HCT116 (cell line): ENCODE measurements around the gene HSD17B12. TPM values are rescaled to one million over a fixed set of nuclear protein-coding genes. Genes with fewer than 3 reads are reported as not detected.

Experiments
- ATAC-seq: fragments of 200-7000 bp; cut with Tn5 transposase; 2 replicates; pipeline ENCODE4 v1.9.1; 2020; ENCODE audit warnings: mild to moderate bottlenecking, moderate library complexity
- BruUV-seq: library from RNA; stranded (reverse); fragments of 400-500 nt; replicated peaks from 2 replicates; lab custom pipeline; 2021; lab: Mats Ljungman, UMichigan
- CTCF ChIA-PET: fragments of 300-600 bp; sonication (Branson Sonifier 250); formaldehyde crosslinking; loops from one replicate; lab custom pipeline; 2021; ENCODE audit warnings: antibody characterized with exemption; lab: Charles Lee
- POLR2A ChIA-PET: fragments of 300-600, 350-600 bp; sonication (Branson Sonifier 250); formaldehyde crosslinking; loops from one replicate; lab custom pipeline; 2021; ENCODE audit warnings: antibody characterized with exemption; lab: Charles Lee
- RAD21 ChIA-PET, 2 experiments: fragments of 300-600 bp; sonication (Branson Sonifier 250); formaldehyde crosslinking; loops; one replicate each; lab custom pipeline; 2023; ENCODE audit warnings: low total read pairs in 2 of 2; ENCODE audit not compliant: uncharacterized antibody in 2 of 2, unreplicated experiment in 2 of 2, low non-redundant PET in 1 of 2; lab: Charles Lee
- DNase-seq: peaks from one replicate; pipeline ENCODE4 v3.0.0-alpha.2; 2010; ENCODE audit warnings: low read depth, low spot score
- H2AFZ ChIP-seq: fragments of 200-600 bp; shearing (Covaris generic), sonication (generic); 2 replicates; pipeline ENCODE4 v1.6.1; 2017; ENCODE audit warnings: low read depth, mixed run types, mixed read lengths, antibody characterized with exemption, low read length; ENCODE audit not compliant: poor library complexity, severe bottlenecking
- H3K27ac ChIP-seq: 2 replicates; pipeline ENCODE4 v1.5.1; 2012; ENCODE audit warnings: low read depth, low read length
- H3K27me3 ChIP-seq: fragments of 200-600 bp; sonication (generic); 2 replicates; pipeline ENCODE4 v1.6.1; 2016; ENCODE audit warnings: mixed run types, low read length, mixed read lengths; ENCODE audit not compliant: insufficient read depth
- H3K36me3 ChIP-seq, 2 experiments: fragments of 200-500 bp in 1 of 2; fragments of 200-600 bp in 1 of 2; sonication (Bioruptor generic) in 1 of 2; sonication (generic) in 1 of 2; 2 replicates each; pipeline versions ENCODE4 v1.5.1 to v1.6.1; 2014 to 2016; ENCODE audit warnings: low read length in 2 of 2, inconsistent platforms in 1 of 2, mixed read lengths in 1 of 2, mixed run types in 1 of 2; ENCODE audit not compliant: insufficient read depth in 2 of 2, control insufficient read depth in 1 of 2
- H3K4me1 ChIP-seq, 2 experiments: fragments of 200-600 bp in 1 of 2; sonication (generic) in 1 of 2; 2 replicates each; pipeline versions ENCODE4 v1.5.1 to v1.6.1; 2012 to 2017; ENCODE audit warnings: low read length in 2 of 2, inconsistent platforms in 1 of 2, mild to moderate bottlenecking in 1 of 2, mixed read lengths in 1 of 2, mixed run types in 1 of 2, moderate library complexity in 1 of 2; ENCODE audit not compliant: insufficient read depth in 2 of 2, control insufficient read depth in 1 of 2
- H3K4me2 ChIP-seq: fragments of 200-600 bp; sonication (generic); 2 replicates; pipeline ENCODE4 v1.6.1; 2017; ENCODE audit warnings: mixed run types, low read length, mixed read lengths
- H3K4me3 ChIP-seq, 2 experiments: fragments of 200-600 bp in 1 of 2; sonication (generic) in 1 of 2; replicated peaks in 1 of 2; 2 replicates each; pipeline ENCODE4 v1.5.1; 2011 to 2016; ENCODE audit warnings: low read length in 2 of 2, control low read depth in 1 of 2, low read depth in 1 of 2, mild to moderate bottlenecking in 1 of 2, mixed read lengths in 1 of 2, mixed run types in 1 of 2
- H3K79me2 ChIP-seq: fragments of 200-600 bp; sonication (generic); 2 replicates; pipeline ENCODE4 v1.6.1; 2017; ENCODE audit warnings: mild to moderate bottlenecking, mixed run types, low read length, moderate library complexity, mixed read lengths; ENCODE audit not compliant: insufficient read depth
- H3K9ac ChIP-seq: fragments of 200-600 bp; sonication (generic); 2 replicates; pipeline ENCODE4 v1.6.1; 2016; ENCODE audit warnings: low read length, mixed read lengths
- H3K9me2 ChIP-seq: fragments of 200-600 bp; sonication (generic), shearing (Covaris generic); 2 replicates; pipeline ENCODE4 v1.6.1; 2017; ENCODE audit warnings: mixed run types, mild to moderate bottlenecking, moderate library complexity; ENCODE audit not compliant: insufficient read depth
- H3K9me3 ChIP-seq, 2 experiments: fragments of 200-500 bp in 1 of 2; fragments of 200-600 bp in 1 of 2; sonication (Bioruptor generic) in 1 of 2; sonication (generic) in 1 of 2; 2 replicates each; pipeline ENCODE4 v1.6.1; 2014 to 2017; ENCODE audit warnings: low read length in 2 of 2, mixed read lengths in 2 of 2, inconsistent platforms in 1 of 2, low read depth in 1 of 2, mild to moderate bottlenecking in 1 of 2, mixed run types in 1 of 2, moderate library complexity in 1 of 2; ENCODE audit not compliant: control insufficient read depth in 1 of 2, insufficient read depth in 1 of 2
- H4K20me1 ChIP-seq: fragments of 200-600 bp; sonication (generic), shearing (Covaris generic); 2 replicates; pipeline ENCODE4 v1.6.1; 2017; ENCODE audit warnings: mixed run types, mild to moderate bottlenecking, moderate library complexity; ENCODE audit not compliant: insufficient read depth
- CBX3 ChIP-seq: IDR thresholded peaks from 2 replicates; pipeline ENCODE4 v1.6.1; 2012; ENCODE audit warnings: low read depth
- EZH2 ChIP-seq: fragments of 200-600 bp; sonication (generic); IDR thresholded peaks from 2 replicates; pipeline ENCODE4 v1.6.1; 2017; ENCODE audit warnings: antibody characterized with exemption, mixed run types
- EZH2phosphoT487 ChIP-seq: fragments of 200-600 bp; IDR thresholded peaks from 2 replicates; pipeline ENCODE4 v1.6.1; 2018; ENCODE audit warnings: antibody characterized with exemption, borderline replicate concordance
- FOSL1 ChIP-seq: IDR thresholded peaks from 2 replicates; pipeline ENCODE4 v1.6.1; 2012; ENCODE audit warnings: low read depth
- RAD21 ChIP-seq: IDR thresholded peaks from 2 replicates; pipeline ENCODE4 v1.6.1; 2012; ENCODE audit warnings: low read depth, mild to moderate bottlenecking
- SIN3A ChIP-seq: IDR thresholded peaks from 2 replicates; pipeline ENCODE4 v1.6.1; 2012; ENCODE audit warnings: low read depth
- SRF ChIP-seq: IDR thresholded peaks from 2 replicates; pipeline ENCODE4 v1.6.1; 2012; ENCODE audit warnings: low read depth
- ZFX ChIP-seq: fragments of 450-650 bp; IDR thresholded peaks from 2 replicates; pipeline ENCODE4 v1.6.1; 2017
- ZNF274 ChIP-seq: fragments of 200-500 bp; sonication (Bioruptor generic); IDR thresholded peaks from 2 replicates; pipeline ENCODE4 v1.6.1; 2014; ENCODE audit warnings: mild to moderate bottlenecking, low read depth, low read length, inconsistent platforms
- intact Hi-C: fragments of 100-400 bp; cut with micrococcal nuclease; formaldehyde crosslinking; loops from 2 replicates; pipeline ENCODE4 v1.10.0; 2022
- total RNA-seq: library from RNA; stranded (reverse); gene quantifications from one replicate; pipeline ENCODE4 v1.2.1, GENCODE V29; 2021; ENCODE audit not compliant: unreplicated experiment
- TF ChIP-seq, protein P1 (sequence below), 3 experiments: fragments of 200-600 bp in 1 of 3; sonication (generic) in 1 of 3; IDR thresholded peaks in 2 of 3; conservative IDR thresholded peaks in 1 of 3; 2 replicates each; pipeline ENCODE4 v1.5.1; 2012 to 2017; ENCODE audit warnings: low read depth in 2 of 3, low read length in 2 of 3, antibody characterized with exemption in 1 of 3, borderline replicate concordance in 1 of 3, control low read depth in 1 of 3, mild to moderate bottlenecking in 1 of 3, mixed read lengths in 1 of 3, mixed run types in 1 of 3, moderate library complexity in 1 of 3; ENCODE audit not compliant: insufficient read depth in 1 of 3
- TF ChIP-seq, protein P2 (sequence below): IDR thresholded peaks from 2 replicates; pipeline ENCODE4 v1.6.1; 2012
- TF ChIP-seq, protein P3 (sequence below): IDR thresholded peaks from 2 replicates; pipeline ENCODE4 v1.6.1; 2011; ENCODE audit warnings: mild to moderate bottlenecking, low read length, moderate library complexity; ENCODE audit not compliant: insufficient replicate concordance; ENCODE audit errors: extremely low read depth

The HSD17B12 gene
- total RNA-seq, 1 experiment from 2014 or later: 83.7 TPM

GRCh38 chr11:43735115-43735514 is 54.6 kb downstream of the HSD17B12 start:
- no peak for ATAC-seq
- no TSS peak for BruUV-seq
- POLR2A ChIA-PET: no interaction called here

More at GRCh38 chr11:43735115-43735514, 54.6 kb downstream of the HSD17B12 start:
- intact Hi-C loops: no loop called here
- Histone ChIP-seq H3K4me2 (no peak overlapping the region), H3K36me3 (no peaks in the 10 kb centered on the region), H3K4me3 (no peak overlapping the region), H3K27ac (no peak overlapping the region), H3K79me2 (peaks cover 53% of the 10 kb centered on the region), H3K4me1 (peaks cover 16 to 24% of the 10 kb centered on the region in 2 experiments), H2AFZ (no peak overlapping the region), H3K27me3 (no peaks in the 10 kb centered on the region), H3K9me3 (no peaks in the 10 kb centered on the region), H3K9me2 (no peaks in the 10 kb centered on the region), H4K20me1 (no peaks in the 10 kb centered on the region), H3K9ac (no peak overlapping the region)
- ChIA-PET CTCF (no interaction called here), RAD21 (no interaction called here)
- DNase-seq: no peak
- TF ChIP-seq EZH2phosphoT487 (no peak), SRF (no peak), ZNF274 (no peak), SIN3A (no peak), CBX3 (no peak), FOSL1 (no peak), EZH2 (no peak), RAD21 (no peak), ZFX (no peak)
- TF ChIP-seq, protein P1, sequence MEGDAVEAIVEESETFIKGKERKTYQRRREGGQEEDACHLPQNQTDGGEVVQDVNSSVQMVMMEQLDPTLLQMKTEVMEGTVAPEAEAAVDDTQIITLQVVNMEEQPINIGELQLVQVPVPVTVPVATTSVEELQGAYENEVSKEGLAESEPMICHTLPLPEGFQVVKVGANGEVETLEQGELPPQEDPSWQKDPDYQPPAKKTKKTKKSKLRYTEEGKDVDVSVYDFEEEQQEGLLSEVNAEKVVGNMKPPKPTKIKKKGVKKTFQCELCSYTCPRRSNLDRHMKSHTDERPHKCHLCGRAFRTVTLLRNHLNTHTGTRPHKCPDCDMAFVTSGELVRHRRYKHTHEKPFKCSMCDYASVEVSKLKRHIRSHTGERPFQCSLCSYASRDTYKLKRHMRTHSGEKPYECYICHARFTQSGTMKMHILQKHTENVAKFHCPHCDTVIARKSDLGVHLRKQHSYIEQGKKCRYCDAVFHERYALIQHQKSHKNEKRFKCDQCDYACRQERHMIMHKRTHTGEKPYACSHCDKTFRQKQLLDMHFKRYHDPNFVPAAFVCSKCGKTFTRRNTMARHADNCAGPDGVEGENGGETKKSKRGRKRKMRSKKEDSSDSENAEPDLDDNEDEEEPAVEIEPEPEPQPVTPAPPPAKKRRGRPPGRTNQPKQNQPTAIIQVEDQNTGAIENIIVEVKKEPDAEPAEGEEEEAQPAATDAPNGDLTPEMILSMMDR (IDR thresholded peaks at IDR 0.05 in 2 of 3, conservative IDR thresholded peaks at IDR 0.05 in 1 of 3; ENCODE audit: borderline replicate concordance in 1 of 3, insufficient read depth in 1 of 3, low read depth in 2 of 3, low read length in 2 of 3): no peak
- TF ChIP-seq, protein P2, sequence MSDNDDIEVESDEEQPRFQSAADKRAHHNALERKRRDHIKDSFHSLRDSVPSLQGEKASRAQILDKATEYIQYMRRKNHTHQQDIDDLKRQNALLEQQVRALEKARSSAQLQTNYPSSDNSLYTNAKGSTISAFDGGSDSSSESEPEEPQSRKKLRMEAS: no peak
- TF ChIP-seq, protein P3, sequence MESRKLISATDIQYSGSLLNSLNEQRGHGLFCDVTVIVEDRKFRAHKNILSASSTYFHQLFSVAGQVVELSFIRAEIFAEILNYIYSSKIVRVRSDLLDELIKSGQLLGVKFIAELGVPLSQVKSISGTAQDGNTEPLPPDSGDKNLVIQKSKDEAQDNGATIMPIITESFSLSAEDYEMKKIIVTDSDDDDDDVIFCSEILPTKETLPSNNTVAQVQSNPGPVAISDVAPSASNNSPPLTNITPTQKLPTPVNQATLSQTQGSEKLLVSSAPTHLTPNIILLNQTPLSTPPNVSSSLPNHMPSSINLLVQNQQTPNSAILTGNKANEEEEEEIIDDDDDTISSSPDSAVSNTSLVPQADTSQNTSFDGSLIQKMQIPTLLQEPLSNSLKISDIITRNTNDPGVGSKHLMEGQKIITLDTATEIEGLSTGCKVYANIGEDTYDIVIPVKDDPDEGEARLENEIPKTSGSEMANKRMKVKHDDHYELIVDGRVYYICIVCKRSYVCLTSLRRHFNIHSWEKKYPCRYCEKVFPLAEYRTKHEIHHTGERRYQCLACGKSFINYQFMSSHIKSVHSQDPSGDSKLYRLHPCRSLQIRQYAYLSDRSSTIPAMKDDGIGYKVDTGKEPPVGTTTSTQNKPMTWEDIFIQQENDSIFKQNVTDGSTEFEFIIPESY: no peak
